Kidney epithelial cell (primary cell): ENCODE results near the gene SYNJ2. TPM values are rescaled to one million over a fixed set of nuclear protein-coding genes. Genes with fewer than 3 reads are reported as not detected.
A peak's percentile ranks its signal among the peaks of the same experiment; 100 is the strongest.
"Not testable (repeated sequence)": the region's sequence is repeated elsewhere in the genome, so short reads cannot be mapped to it uniquely, and the experiment has no call there.

Experiments
- DNase-seq: peaks from one replicate; pipeline ENCODE4 v3.0.0-alpha.2; 2010; ENCODE audit warnings: low read depth
- H3K27me3 ChIP-seq: 2 replicates; pipeline ENCODE4 v1.6.0; 2011; ENCODE audit warnings: low read length; ENCODE audit not compliant: control insufficient read depth, insufficient read depth
- H3K36me3 ChIP-seq: 2 replicates; pipeline ENCODE4 v1.5.1; 2011; ENCODE audit warnings: low read length; ENCODE audit not compliant: control insufficient read depth, insufficient read depth
- H3K4me3 ChIP-seq: 2 replicates; pipeline ENCODE4 v1.5.1; 2011; ENCODE audit warnings: low read depth, mild to moderate bottlenecking, control low read depth, low read length
- total RNA-seq: library from RNA; depleted of rRNA; stranded (reverse); fragments of >200 nt; gene quantifications from 2 replicates; pipeline ENCODE4 v1.2.3, GENCODE V29; 2015
- TF ChIP-seq, protein P1 (sequence below): IDR thresholded peaks from 2 replicates; pipeline ENCODE4 v1.5.1; 2011; ENCODE audit warnings: mild to moderate bottlenecking, moderate library complexity, low read length, control low read depth, inconsistent platforms; ENCODE audit not compliant: insufficient read depth, poor library complexity, severe bottlenecking

Gene SYNJ2, protein sequence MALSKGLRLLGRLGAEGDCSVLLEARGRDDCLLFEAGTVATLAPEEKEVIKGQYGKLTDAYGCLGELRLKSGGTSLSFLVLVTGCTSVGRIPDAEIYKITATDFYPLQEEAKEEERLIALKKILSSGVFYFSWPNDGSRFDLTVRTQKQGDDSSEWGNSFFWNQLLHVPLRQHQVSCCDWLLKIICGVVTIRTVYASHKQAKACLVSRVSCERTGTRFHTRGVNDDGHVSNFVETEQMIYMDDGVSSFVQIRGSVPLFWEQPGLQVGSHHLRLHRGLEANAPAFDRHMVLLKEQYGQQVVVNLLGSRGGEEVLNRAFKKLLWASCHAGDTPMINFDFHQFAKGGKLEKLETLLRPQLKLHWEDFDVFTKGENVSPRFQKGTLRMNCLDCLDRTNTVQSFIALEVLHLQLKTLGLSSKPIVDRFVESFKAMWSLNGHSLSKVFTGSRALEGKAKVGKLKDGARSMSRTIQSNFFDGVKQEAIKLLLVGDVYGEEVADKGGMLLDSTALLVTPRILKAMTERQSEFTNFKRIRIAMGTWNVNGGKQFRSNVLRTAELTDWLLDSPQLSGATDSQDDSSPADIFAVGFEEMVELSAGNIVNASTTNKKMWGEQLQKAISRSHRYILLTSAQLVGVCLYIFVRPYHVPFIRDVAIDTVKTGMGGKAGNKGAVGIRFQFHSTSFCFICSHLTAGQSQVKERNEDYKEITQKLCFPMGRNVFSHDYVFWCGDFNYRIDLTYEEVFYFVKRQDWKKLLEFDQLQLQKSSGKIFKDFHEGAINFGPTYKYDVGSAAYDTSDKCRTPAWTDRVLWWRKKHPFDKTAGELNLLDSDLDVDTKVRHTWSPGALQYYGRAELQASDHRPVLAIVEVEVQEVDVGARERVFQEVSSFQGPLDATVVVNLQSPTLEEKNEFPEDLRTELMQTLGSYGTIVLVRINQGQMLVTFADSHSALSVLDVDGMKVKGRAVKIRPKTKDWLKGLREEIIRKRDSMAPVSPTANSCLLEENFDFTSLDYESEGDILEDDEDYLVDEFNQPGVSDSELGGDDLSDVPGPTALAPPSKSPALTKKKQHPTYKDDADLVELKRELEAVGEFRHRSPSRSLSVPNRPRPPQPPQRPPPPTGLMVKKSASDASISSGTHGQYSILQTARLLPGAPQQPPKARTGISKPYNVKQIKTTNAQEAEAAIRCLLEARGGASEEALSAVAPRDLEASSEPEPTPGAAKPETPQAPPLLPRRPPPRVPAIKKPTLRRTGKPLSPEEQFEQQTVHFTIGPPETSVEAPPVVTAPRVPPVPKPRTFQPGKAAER (N-terminal part only)
- total RNA-seq = 14.3 and 14.4 TPM in 2 replicates

DNA sequence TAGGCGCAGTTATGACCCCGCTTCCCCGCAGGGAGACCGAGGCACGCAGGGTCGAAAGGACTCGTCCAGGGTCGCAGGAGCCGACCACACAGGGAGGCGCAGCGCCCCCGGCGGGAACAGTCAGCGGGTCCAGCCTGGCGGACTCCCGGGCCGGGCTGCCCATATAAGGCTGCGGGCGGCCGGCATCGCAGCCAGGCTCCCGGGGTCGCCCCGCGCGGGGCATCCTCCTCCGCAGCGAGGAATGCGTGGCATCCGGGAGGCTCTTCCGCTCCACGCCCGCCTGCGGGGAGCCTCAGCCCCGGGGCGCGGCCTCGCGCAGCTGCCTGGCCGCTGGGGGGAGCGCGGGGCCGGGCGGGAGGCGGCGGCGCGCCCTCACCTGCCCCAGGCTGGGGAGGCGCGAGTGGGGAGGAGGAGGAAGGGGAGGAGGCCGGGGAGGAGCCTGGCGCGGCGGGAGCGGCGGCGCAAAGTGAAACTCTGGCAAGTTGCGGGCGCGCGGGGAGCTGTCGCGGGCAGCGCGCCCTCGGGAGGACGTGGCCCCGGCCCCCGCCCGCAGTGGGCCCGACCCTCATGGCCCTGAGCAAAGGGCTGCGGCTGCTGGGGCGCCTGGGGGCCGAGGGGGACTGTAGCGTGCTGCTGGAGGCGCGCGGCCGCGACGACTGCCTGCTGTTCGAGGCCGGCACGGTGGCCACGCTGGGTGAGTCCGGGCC, at the start of gene SYNJ2:
Gene SYNJ2 (plus strand): TSS at position 469 of the 707 bp plus-strand sequence. CDS start 99 bp downstream, at position 568.
- TF ChIP-seq, protein P1, sequence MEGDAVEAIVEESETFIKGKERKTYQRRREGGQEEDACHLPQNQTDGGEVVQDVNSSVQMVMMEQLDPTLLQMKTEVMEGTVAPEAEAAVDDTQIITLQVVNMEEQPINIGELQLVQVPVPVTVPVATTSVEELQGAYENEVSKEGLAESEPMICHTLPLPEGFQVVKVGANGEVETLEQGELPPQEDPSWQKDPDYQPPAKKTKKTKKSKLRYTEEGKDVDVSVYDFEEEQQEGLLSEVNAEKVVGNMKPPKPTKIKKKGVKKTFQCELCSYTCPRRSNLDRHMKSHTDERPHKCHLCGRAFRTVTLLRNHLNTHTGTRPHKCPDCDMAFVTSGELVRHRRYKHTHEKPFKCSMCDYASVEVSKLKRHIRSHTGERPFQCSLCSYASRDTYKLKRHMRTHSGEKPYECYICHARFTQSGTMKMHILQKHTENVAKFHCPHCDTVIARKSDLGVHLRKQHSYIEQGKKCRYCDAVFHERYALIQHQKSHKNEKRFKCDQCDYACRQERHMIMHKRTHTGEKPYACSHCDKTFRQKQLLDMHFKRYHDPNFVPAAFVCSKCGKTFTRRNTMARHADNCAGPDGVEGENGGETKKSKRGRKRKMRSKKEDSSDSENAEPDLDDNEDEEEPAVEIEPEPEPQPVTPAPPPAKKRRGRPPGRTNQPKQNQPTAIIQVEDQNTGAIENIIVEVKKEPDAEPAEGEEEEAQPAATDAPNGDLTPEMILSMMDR = peak; percentile 51
- Histone ChIP-seq H3K4me3 (peak within 1 kb of the TSS; percentile 88), H3K36me3 (no peaks in the 10 kb centered on the region), H3K27me3 (no peaks in the 10 kb centered on the region)
- DNase-seq = no peak

DNA sequence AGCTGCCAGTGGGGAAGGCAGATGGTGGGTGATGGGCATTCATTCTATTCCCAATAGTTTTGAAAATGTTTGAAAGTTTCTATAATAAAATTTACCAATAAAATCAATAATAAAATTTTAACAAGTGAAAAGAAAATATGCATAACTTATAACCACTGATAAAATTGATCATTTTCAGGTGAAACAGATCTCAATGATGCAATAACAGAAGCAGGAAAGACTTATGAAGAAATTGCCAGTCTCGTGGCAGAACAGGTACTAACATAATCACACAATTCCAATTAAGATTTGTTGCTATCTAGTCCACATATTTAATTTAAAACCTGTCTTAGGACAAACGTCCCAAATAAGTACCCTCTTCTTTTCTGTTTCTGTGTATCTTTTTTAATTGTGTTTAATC, 45.9 kb upstream of the SYNJ2 start:
- DNase-seq = no peak
- H3K36me3 ChIP-seq = peaks cover 2% of the 10 kb centered on the region
- H3K4me3 ChIP-seq = no peak overlapping the region
- TF ChIP-seq, protein P1 = no peak
- no peaks in the 10 kb centered on the region for H3K27me3 ChIP-seq

DNA sequence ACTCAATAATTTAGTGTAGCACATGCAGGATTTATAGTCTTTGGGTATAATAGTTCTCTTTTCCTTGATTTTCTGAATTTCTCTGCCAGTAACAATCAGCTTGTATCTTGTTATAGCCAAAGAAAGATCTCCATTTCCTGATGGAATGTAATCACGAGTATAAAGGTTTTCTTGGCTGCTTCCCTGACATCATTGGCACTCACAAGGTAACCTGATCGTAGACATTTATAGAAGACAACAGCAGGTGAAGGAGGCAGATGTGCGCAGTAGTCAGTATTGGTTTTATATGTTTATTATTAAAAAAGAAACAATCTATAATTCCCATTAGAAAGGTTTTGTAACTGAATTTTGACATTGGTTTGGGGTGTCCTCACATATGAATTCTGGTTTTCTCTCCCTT, 44.3 kb upstream of the SYNJ2 start:
- Histone ChIP-seq H3K27me3 (no peaks in the 10 kb centered on the region), H3K36me3 (peaks cover 4% of the 10 kb centered on the region), H3K4me3 (no peak overlapping the region)
- no peak for DNase-seq
- TF ChIP-seq, protein P1 = no peak

DNA sequence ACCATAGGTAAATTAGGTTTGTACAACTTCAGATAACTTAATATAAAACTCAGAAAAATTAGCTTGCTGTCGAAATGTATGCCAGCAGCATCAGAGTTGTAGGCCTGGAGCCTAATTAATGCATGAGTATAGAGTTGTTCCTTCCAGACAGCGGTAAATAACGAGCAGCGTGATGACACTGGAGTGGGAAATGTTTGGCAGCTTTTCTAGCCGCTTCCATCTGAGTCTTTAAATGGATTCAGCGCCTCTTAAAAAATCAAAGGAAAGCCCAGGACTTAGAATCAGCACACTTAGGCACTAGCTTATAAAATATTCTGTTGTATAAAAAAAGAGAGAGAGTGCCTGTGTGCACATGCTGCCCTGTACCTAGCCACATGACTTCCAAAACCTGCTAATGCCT, 43.7 kb upstream of the SYNJ2 start:
- DNase-seq = no peak
- TF ChIP-seq, protein P1 = no peak
- no peak overlapping the region for H3K4me3 ChIP-seq
- H3K27me3 ChIP-seq = no peaks in the 10 kb centered on the region
- peaks cover 5% of the 10 kb centered on the region for H3K36me3 ChIP-seq

DNA sequence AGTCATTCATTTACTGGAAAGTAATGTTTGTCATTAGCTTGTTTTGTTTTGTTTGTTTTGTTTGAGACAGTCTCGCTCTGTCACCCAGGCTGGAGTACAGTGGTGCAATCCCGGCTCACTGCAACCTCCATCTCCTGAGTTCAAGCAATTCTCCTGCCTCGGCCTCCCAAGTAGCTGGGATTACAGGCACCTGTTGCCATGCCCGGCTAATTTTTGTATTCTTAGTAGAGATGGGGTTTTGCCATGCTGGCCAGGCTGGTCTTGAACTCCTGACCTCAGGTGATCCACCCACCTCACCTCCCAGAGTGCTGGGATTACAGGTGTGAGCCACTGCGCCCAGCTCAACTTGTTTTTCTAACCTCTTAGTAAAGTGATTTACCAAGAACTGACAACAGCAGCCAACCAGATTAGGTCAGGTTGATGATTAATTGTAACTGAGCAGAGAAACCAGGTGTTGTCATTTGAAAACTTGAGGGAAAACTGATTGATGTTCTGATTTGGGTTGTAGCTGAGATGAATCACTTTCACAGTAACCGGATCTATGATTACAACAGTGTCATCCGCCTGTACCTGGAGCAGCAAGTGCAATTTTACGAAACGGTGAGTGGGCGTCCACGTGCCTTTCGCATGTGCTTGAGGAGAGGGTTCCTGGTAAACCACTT, 41.2 kb upstream of the SYNJ2 start:
- not testable (repeated sequence) for H3K4me3 ChIP-seq, H3K27me3 ChIP-seq, H3K36me3 ChIP-seq
- DNase-seq = peak; percentile 53
